T-helper 2 cell treated with Interferon-gamma antibody and Interleukin-4, amounts not matched to agents 5 μg/mL and 100 μg/mL, for 36 hours (primary cell): Measurements from ENCODE around the gene CCM2L.
"Not testable (repeated sequence)": the region's sequence is repeated elsewhere in the genome, so short reads cannot be mapped to it uniquely, and the experiment has no call there.

Source experiments
- DNase-seq: peaks from one replicate; pipeline ENCODE4 v3.0.0; 2021; ENCODE audit warnings: low spot score
- H3K27ac Mint-ChIP-seq: one replicate; pipeline ENCODE4 v1.8.0; 2021; ENCODE audit warnings: mild to moderate bottlenecking, mixed read lengths
- H3K27me3 Mint-ChIP-seq: one replicate; pipeline ENCODE4 v1.8.0; 2021; ENCODE audit warnings: low read depth, mixed read lengths
- H3K36me3 Mint-ChIP-seq: one replicate; pipeline ENCODE4 v1.8.0; 2021; ENCODE audit warnings: low read depth, mixed read lengths
- H3K4me1 Mint-ChIP-seq: one replicate; pipeline ENCODE4 v1.8.0; 2021; ENCODE audit warnings: low read depth, mixed read lengths
- H3K4me3 Mint-ChIP-seq: one replicate; pipeline ENCODE4 v1.8.0; 2022; ENCODE audit warnings: mild to moderate bottlenecking, moderate library complexity, mixed read lengths
- H3K9me3 Mint-ChIP-seq: one replicate; pipeline ENCODE4 v1.8.0; 2021; ENCODE audit warnings: mixed read lengths

The CCM2L gene

GRCh38 chr20:32028647-32029372, 18.6 kb downstream of the CCM2L start:
- no peak for DNase-seq
- Mint-ChIP-seq H3K27ac (no peak overlapping the region), H3K4me3 (no peak overlapping the region), H3K36me3 (no peaks in the 10 kb centered on the region), H3K27me3 (peaks cover 35% of the 10 kb centered on the region), H3K9me3 (no peaks in the 10 kb centered on the region), H3K4me1 (no peaks in the 10 kb centered on the region)

GRCh38 chr20:32029561-32029960, 19.3 kb downstream of the CCM2L start:
- Mint-ChIP-seq H3K9me3 (no peaks in the 10 kb centered on the region), H3K4me3 (no peak overlapping the region)
- DNase-seq: no peak

GRCh38 chr20:32031007-32031958, 21.0 kb downstream of the CCM2L start:
- no peaks in the 10 kb centered on the region for H3K36me3 Mint-ChIP-seq
- no peak overlapping the region for H3K4me3 Mint-ChIP-seq
- H3K27ac Mint-ChIP-seq: no peak overlapping the region
- DNase-seq: peak; percentile 20
- H3K27me3 Mint-ChIP-seq: peaks cover 39% of the 10 kb centered on the region
- H3K4me1 Mint-ChIP-seq: no peaks in the 10 kb centered on the region
- H3K9me3 Mint-ChIP-seq: no peaks in the 10 kb centered on the region

More at GRCh38 chr20:32029561-32029960, 19.3 kb downstream of the CCM2L start:
- H3K4me1 Mint-ChIP-seq: no peaks in the 10 kb centered on the region
- H3K27me3 Mint-ChIP-seq: peaks cover 35% of the 10 kb centered on the region
- H3K36me3 Mint-ChIP-seq: no peaks in the 10 kb centered on the region
- H3K27ac Mint-ChIP-seq: no peak overlapping the region

- H3K27ac Mint-ChIP-seq: no peak overlapping the region
- H3K27me3 Mint-ChIP-seq: peaks cover 40% of the 10 kb centered on the region
- no peak overlapping the region for H3K4me3 Mint-ChIP-seq
- no peak for DNase-seq
- no peaks in the 10 kb centered on the region for H3K36me3 Mint-ChIP-seq
- no peaks in the 10 kb centered on the region for H3K4me1 Mint-ChIP-seq
- H3K9me3 Mint-ChIP-seq: no peaks in the 10 kb centered on the region
Measured at GRCh38 chr20:32033316-32033715, 23.1 kb downstream of the CCM2L start.

GRCh38 chr20:32033721-32034120, 23.5 kb downstream of the CCM2L start:
- not testable (repeated sequence) for H3K36me3 Mint-ChIP-seq, H3K4me3 Mint-ChIP-seq, H3K4me1 Mint-ChIP-seq, H3K27ac Mint-ChIP-seq, DNase-seq, H3K9me3 Mint-ChIP-seq
- peaks cover 36% of the 10 kb centered on the region for H3K27me3 Mint-ChIP-seq

- H3K4me3 Mint-ChIP-seq: no peak overlapping the region
- no peaks in the 10 kb centered on the region for H3K4me1 Mint-ChIP-seq
- H3K27me3 Mint-ChIP-seq: peaks cover 35% of the 10 kb centered on the region
- H3K27ac Mint-ChIP-seq: no peak overlapping the region
- H3K9me3 Mint-ChIP-seq: no peaks in the 10 kb centered on the region
- H3K36me3 Mint-ChIP-seq: no peaks in the 10 kb centered on the region
- no peak for DNase-seq
Measured at GRCh38 chr20:32034581-32035425, 24.6 kb downstream of the CCM2L start.

- Mint-ChIP-seq H3K27ac (no peak overlapping the region), H3K27me3 (peaks cover 34% of the 10 kb centered on the region), H3K9me3 (no peaks in the 10 kb centered on the region), H3K4me3 (no peak overlapping the region), H3K4me1 (no peaks in the 10 kb centered on the region), H3K36me3 (no peaks in the 10 kb centered on the region)
- DNase-seq: no peak
Measured at GRCh38 chr20:32035426-32035779, 25.2 kb downstream of the CCM2L start.

GRCh38 chr20:32036252-32036651, 26.0 kb downstream of the CCM2L start:
- H3K9me3 Mint-ChIP-seq: no peaks in the 10 kb centered on the region
- no peaks in the 10 kb centered on the region for H3K36me3 Mint-ChIP-seq
- peaks cover 41% of the 10 kb centered on the region for H3K27me3 Mint-ChIP-seq
- H3K4me1 Mint-ChIP-seq: no peaks in the 10 kb centered on the region
- no peak overlapping the region for H3K4me3 Mint-ChIP-seq
- no peak for DNase-seq
- no peak overlapping the region for H3K27ac Mint-ChIP-seq

- no peak for DNase-seq
- Mint-ChIP-seq H3K4me1 (no peaks in the 10 kb centered on the region), H3K27ac (no peak overlapping the region), H3K9me3 (no peaks in the 10 kb centered on the region), H3K27me3 (peaks cover 40% of the 10 kb centered on the region), H3K4me3 (no peak overlapping the region), H3K36me3 (no peaks in the 10 kb centered on the region)
Measured at GRCh38 chr20:32036716-32037485, 26.7 kb downstream of the CCM2L start.

GRCh38 chr20:32037929-32038328, 27.7 kb downstream of the CCM2L start:
- DNase-seq: no peak
- H3K27me3 Mint-ChIP-seq: peaks cover 39% of the 10 kb centered on the region
- no peaks in the 10 kb centered on the region for H3K9me3 Mint-ChIP-seq
- no peaks in the 10 kb centered on the region for H3K4me1 Mint-ChIP-seq
- no peaks in the 10 kb centered on the region for H3K36me3 Mint-ChIP-seq
- H3K4me3 Mint-ChIP-seq: no peak overlapping the region
- no peak overlapping the region for H3K27ac Mint-ChIP-seq

- no peaks in the 10 kb centered on the region for H3K9me3 Mint-ChIP-seq
- no peak overlapping the region for H3K4me3 Mint-ChIP-seq
- peaks cover 39% of the 10 kb centered on the region for H3K27me3 Mint-ChIP-seq
- no peak overlapping the region for H3K27ac Mint-ChIP-seq
- H3K36me3 Mint-ChIP-seq: no peaks in the 10 kb centered on the region
- DNase-seq: no peak
- no peaks in the 10 kb centered on the region for H3K4me1 Mint-ChIP-seq
Measured at GRCh38 chr20:32040142-32040953, 30.1 kb downstream of the CCM2L start.

GRCh38 chr20:32045999-32046398, 35.8 kb downstream of the CCM2L start:
- peaks cover 57% of the 10 kb centered on the region for H3K27me3 Mint-ChIP-seq
- H3K27ac Mint-ChIP-seq: no peak overlapping the region
- H3K9me3 Mint-ChIP-seq: no peaks in the 10 kb centered on the region
- H3K4me1 Mint-ChIP-seq: peaks cover 2% of the 10 kb centered on the region
- no peak for DNase-seq
- H3K4me3 Mint-ChIP-seq: no peak overlapping the region
- no peaks in the 10 kb centered on the region for H3K36me3 Mint-ChIP-seq
